ENCODE data around the gene LTBP1. TPM values are rescaled to one million over a fixed set of nuclear protein-coding genes. Genes with fewer than 3 reads are reported as not detected.
"Not testable (repeated sequence)": the region's sequence is repeated elsewhere in the genome, so short reads cannot be mapped to it uniquely, and the experiment has no call there.

Gene LTBP1
- total RNA-seq, 2 donors from 2014 or later: 19.4 to 23.1 TPM

- H3K36me3 ChIP-seq: no peaks in the 10 kb centered on the region
- no peak for TF ChIP-seq CTCF (IDR thresholded peaks at IDR 0.05)
- H3K9ac ChIP-seq (ENCODE audit: low read depth in 2 of 2, low read length in 2 of 2): no peak overlapping the region
- no peaks in the 10 kb centered on the region for H3K4me1 ChIP-seq
- no peak overlapping the region for H3K4me3 ChIP-seq
- H3K27me3 ChIP-seq: no peaks in the 10 kb centered on the region
- H3K9me3 ChIP-seq: no peaks in the 10 kb centered on the region
- intact Hi-C loops (cut with DNase I): no loop called here
- no peak overlapping the region for H3K27ac ChIP-seq
- DNase-seq: no peak
Observed at GRCh38 chr2:33225350-33225749, 278.6 kb downstream of the LTBP1 start.

- H3K27me3 ChIP-seq: no peaks in the 10 kb centered on the region
- no peak for TF ChIP-seq CTCF (IDR thresholded peaks at IDR 0.05)
- H3K36me3 ChIP-seq: no peaks in the 10 kb centered on the region
- no peaks in the 10 kb centered on the region for H3K4me1 ChIP-seq
- no peak overlapping the region for H3K9ac ChIP-seq (ENCODE audit: low read depth in 2 of 2, low read length in 2 of 2)
- no peak for DNase-seq
- H3K4me3 ChIP-seq: no peak overlapping the region
- H3K27ac ChIP-seq: no peak overlapping the region
- H3K9me3 ChIP-seq: no peaks in the 10 kb centered on the region
- intact Hi-C loops (cut with DNase I): no loop called here
Observed at GRCh38 chr2:33226546-33226945, 279.8 kb downstream of the LTBP1 start.

- Histone ChIP-seq H3K4me1 (no peaks in the 10 kb centered on the region), H3K9ac (ENCODE audit: low read depth in 2 of 2, low read length in 2 of 2) (no peak overlapping the region), H3K27me3 (no peaks in the 10 kb centered on the region), H3K4me3 (no peak overlapping the region), H3K9me3 (no peaks in the 10 kb centered on the region), H3K36me3 (no peaks in the 10 kb centered on the region), H3K27ac (no peak overlapping the region)
- no peak for TF ChIP-seq CTCF (IDR thresholded peaks at IDR 0.05)
- intact Hi-C loops (cut with DNase I): no loop called here
- DNase-seq: no peak
Observed at GRCh38 chr2:33229646-33230045, 282.9 kb downstream of the LTBP1 start.

GRCh38 chr2:33230195-33230594 is 283.4 kb downstream of the LTBP1 start:
- H3K4me1 ChIP-seq: no peaks in the 10 kb centered on the region
- TF ChIP-seq CTCF (IDR thresholded peaks at IDR 0.05): no peak
- no peaks in the 10 kb centered on the region for H3K27me3 ChIP-seq
- no peak overlapping the region for H3K27ac ChIP-seq
- DNase-seq: no peak
- H3K9me3 ChIP-seq: no peaks in the 10 kb centered on the region
- no peak overlapping the region for H3K4me3 ChIP-seq
- H3K36me3 ChIP-seq: no peaks in the 10 kb centered on the region
- no peak overlapping the region for H3K9ac ChIP-seq (ENCODE audit: low read depth in 2 of 2, low read length in 2 of 2)
- intact Hi-C loops (cut with DNase I): no loop called here

GRCh38 chr2:33230842-33231241 is 284.1 kb downstream of the LTBP1 start:
- Histone ChIP-seq H3K4me3 (no peak overlapping the region), H3K9ac (ENCODE audit: low read depth in 2 of 2, low read length in 2 of 2) (no peak overlapping the region), H3K4me1 (no peaks in the 10 kb centered on the region), H3K36me3 (no peaks in the 10 kb centered on the region), H3K27me3 (no peaks in the 10 kb centered on the region), H3K9me3 (no peaks in the 10 kb centered on the region), H3K27ac (no peak overlapping the region)
- no peak for TF ChIP-seq CTCF (IDR thresholded peaks at IDR 0.05)
- intact Hi-C loops (cut with DNase I): no loop called here
- DNase-seq: no peak

- H3K27ac ChIP-seq; H3K36me3 ChIP-seq; H3K27me3 ChIP-seq; H3K4me1 ChIP-seq; intact Hi-C loops (cut with DNase I); H3K4me3 ChIP-seq; H3K9ac ChIP-seq (ENCODE audit: low read depth in 2 of 2, low read length in 2 of 2); H3K9me3 ChIP-seq; DNase-seq: not testable (repeated sequence)
Observed at GRCh38 chr2:33235559-33235958, 288.8 kb downstream of the LTBP1 start.
